IMR-90 (cell line): ENCODE data around the gene ANGEL1. TPM values are rescaled to one million over a fixed set of nuclear protein-coding genes. Genes with fewer than 3 reads are reported as not detected.

Experiments used
- ATAC-seq: fragments of 200-7000 bp; cut with Tn5 transposase; 2 replicates; pipeline ENCODE4 v1.9.1; 2020; ENCODE audit warnings: low read depth, mild to moderate bottlenecking, moderate library complexity
- BruUV-seq: library from RNA; stranded (reverse); fragments of 400-500 nt; replicated peaks from 2 replicates; lab custom pipeline; 2021; lab: Mats Ljungman, UMichigan
- CTCF ChIA-PET: fragments of 300-600 bp; formaldehyde crosslinking; extraction: SDS; loops from one replicate; lab custom pipeline; 2021; ENCODE audit warnings: antibody characterized with exemption; lab: Yijun Ruan, JAX
- POLR2A ChIA-PET: fragments of 300-600 bp; sonication (Branson Sonifier 250); formaldehyde crosslinking; loops from one replicate; lab custom pipeline; 2022; ENCODE audit warnings: antibody characterized with exemption; ENCODE audit not compliant: unreplicated experiment; lab: Charles Lee
- DNase-seq: peaks from one replicate; pipeline ENCODE4 v3.0.0; 2013
- H2AFZ ChIP-seq: replicated peaks from 2 replicates; pipeline ENCODE3; 2013; ENCODE audit warnings: low read length, mild to moderate bottlenecking; ENCODE audit not compliant: poor library complexity
- H2AK5ac ChIP-seq: 2 replicates; pipeline ENCODE4 v1.6.1; 2013; ENCODE audit warnings: low read depth, low read length, inconsistent platforms
- H2AK9ac ChIP-seq: replicated peaks from 2 replicates; pipeline ENCODE3; 2013; ENCODE audit warnings: mild to moderate bottlenecking, low read depth, low read length, moderate library complexity; ENCODE audit not compliant: poor library complexity
- H2BK120ac ChIP-seq: 2 replicates; pipeline ENCODE4 v1.6.1; 2013; ENCODE audit warnings: low read depth, low read length, inconsistent platforms
- H2BK15ac ChIP-seq: 3 replicates; pipeline ENCODE4 v1.6.1; 2013; ENCODE audit warnings: low read depth, low read length, inconsistent platforms
- H2BK20ac ChIP-seq: 2 replicates; pipeline ENCODE4 v1.6.1; 2013; ENCODE audit warnings: low read depth, mild to moderate bottlenecking, inconsistent platforms, low read length, moderate library complexity
- H2BK5ac ChIP-seq: 2 replicates; pipeline ENCODE4 v1.6.1; 2013; ENCODE audit warnings: mild to moderate bottlenecking, low read depth, low read length, inconsistent platforms; ENCODE audit not compliant: poor library complexity, severe bottlenecking
- H3K14ac ChIP-seq: replicated peaks from 2 replicates; pipeline ENCODE4 v1.6.1; 2013; ENCODE audit warnings: low read depth, low read length, inconsistent platforms
- H3K18ac ChIP-seq: 2 replicates; pipeline ENCODE4 v1.6.1; 2013; ENCODE audit warnings: low read depth, low read length, control low read depth
- H3K23ac ChIP-seq: 2 replicates; pipeline ENCODE4 v1.6.1; 2013; ENCODE audit warnings: low read depth, low read length, inconsistent platforms
- H3K27ac ChIP-seq: 2 replicates; pipeline ENCODE4 v1.5.1; 2013; ENCODE audit warnings: mild to moderate bottlenecking, control low read depth, low read length; ENCODE audit not compliant: insufficient read depth
- H3K27me3 ChIP-seq: 2 replicates; pipeline ENCODE4 v1.6.1; 2013; ENCODE audit warnings: low read length; ENCODE audit not compliant: control insufficient read depth, insufficient read depth
- H3K36me3 ChIP-seq: 2 replicates; pipeline ENCODE4 v1.6.1; 2013; ENCODE audit warnings: low read length, mixed read lengths; ENCODE audit not compliant: control insufficient read depth, insufficient read depth
- H3K4ac ChIP-seq: 2 replicates; pipeline ENCODE4 v1.6.1; 2013; ENCODE audit warnings: low read depth, low read length, inconsistent platforms
- H3K4me1 ChIP-seq: 2 replicates; pipeline ENCODE4 v1.6.1; 2013; ENCODE audit warnings: low read length, mixed read lengths; ENCODE audit not compliant: control insufficient read depth, insufficient read depth
- H3K4me2 ChIP-seq: 2 replicates; pipeline ENCODE4 v1.6.1; 2013; ENCODE audit warnings: low read depth, mild to moderate bottlenecking, control low read depth, low read length, moderate library complexity
- H3K4me3 ChIP-seq: 2 replicates; pipeline ENCODE4 v1.5.1; 2013; ENCODE audit warnings: low read depth, mild to moderate bottlenecking, control low read depth, low read length, moderate library complexity; ENCODE audit not compliant: insufficient read depth
- H3K56ac ChIP-seq: 2 replicates; pipeline ENCODE4 v1.6.1; 2013; ENCODE audit warnings: low read length, inconsistent platforms; ENCODE audit not compliant: insufficient read depth; ENCODE audit errors: extremely low read depth
- H3K79me1 ChIP-seq, 2 experiments: 2 replicates each; pipeline ENCODE4 v1.6.1; 2013; ENCODE audit warnings: low read length in 2 of 2, inconsistent platforms in 1 of 2, low read depth in 1 of 2
- H3K9ac ChIP-seq: 2 replicates; pipeline ENCODE4 v1.6.1; 2013; ENCODE audit warnings: low read depth, low read length, control low read depth
- H3K9me1 ChIP-seq: 2 replicates; pipeline ENCODE4 v1.6.1; 2013; ENCODE audit warnings: low read length, inconsistent platforms; ENCODE audit not compliant: insufficient read depth
- H3K9me3 ChIP-seq: 2 replicates; pipeline ENCODE4 v1.6.1; 2013; ENCODE audit warnings: low read length; ENCODE audit not compliant: control insufficient read depth, insufficient read depth
- H4K20me1 ChIP-seq: 2 replicates; pipeline ENCODE4 v1.6.1; 2013; ENCODE audit warnings: low read length, inconsistent platforms; ENCODE audit not compliant: insufficient read depth
- H4K5ac ChIP-seq: 2 replicates; pipeline ENCODE4 v1.6.1; 2013; ENCODE audit warnings: mild to moderate bottlenecking, low read depth, low read length, control low read depth
- H4K8ac ChIP-seq, 2 experiments: 2 replicates each; pipeline ENCODE4 v1.6.1; 2013; ENCODE audit warnings: low read depth in 2 of 2, low read length in 2 of 2, control low read depth in 1 of 2, inconsistent platforms in 1 of 2
- H4K91ac ChIP-seq: 2 replicates; pipeline ENCODE4 v1.6.1; 2013; ENCODE audit warnings: low read depth, low read length, inconsistent platforms; ENCODE audit not compliant: insufficient read depth
- CEBPB ChIP-seq: IDR thresholded peaks from 2 replicates; pipeline ENCODE4 v1.6.1; 2012; ENCODE audit warnings: low read depth, low read length, improper control_type of control experiment
- CHD1 ChIP-seq: IDR thresholded peaks from 2 replicates; pipeline ENCODE4 v1.6.1; 2012; ENCODE audit warnings: low read depth, low read length, improper control_type of control experiment
- NFE2L2 ChIP-seq: fragments of 150-350 bp; IDR thresholded peaks from 2 replicates; pipeline ENCODE4 v1.6.1; 2016; ENCODE audit warnings: low read depth, mild to moderate bottlenecking, low read length
- RAD21 ChIP-seq: IDR thresholded peaks from 2 replicates; pipeline ENCODE4 v1.6.1; 2012; ENCODE audit warnings: low read length, improper control_type of control experiment
- RCOR1 ChIP-seq: IDR thresholded peaks from 2 replicates; pipeline ENCODE4 v1.6.1; 2012; ENCODE audit warnings: mild to moderate bottlenecking, low read length, improper control_type of control experiment; ENCODE audit not compliant: insufficient replicate concordance
- SMC3 ChIP-seq: fragments of 150-350 bp; IDR thresholded peaks from 2 replicates; pipeline ENCODE4 v1.6.1; 2016; ENCODE audit warnings: low read depth, mild to moderate bottlenecking, antibody characterized with exemption, low read length, moderate library complexity
- WGBS, 2 experiments: methylation state at CpG; one replicate each; pipeline versions ENCODE4 v1.1.5 to v1.1.7; 2013; ENCODE audit warnings: missing lambda C conversion rate in 2 of 2; ENCODE audit not compliant: insufficient read length in 1 of 2; ENCODE audit errors: extremely low coverage in 2 of 2; 5-methylcytosine and 5-hydroxymethylcytosine counted together
- dilution Hi-C: fragments of 300-500 bp; cut with HindIII; formaldehyde crosslinking; loops from one replicate; pipeline ENCODE4 v1.14.3; 2018; ENCODE audit warnings: low sequenced_read_pairs; ENCODE audit not compliant: unreplicated experiment
- in situ Hi-C: fragments of 300-500 bp; cut with MboI; formaldehyde crosslinking; loops from 3 replicates; pipeline ENCODE4 v1.14.3; 2019; ENCODE audit warnings: low sequenced_read_pairs, inconsistent platforms, mixed read lengths
- intact Hi-C: fragments of 100-400 bp; cut with micrococcal nuclease; formaldehyde crosslinking; loops from 2 replicates; pipeline ENCODE4 v1.10.0; 2022
- polyA plus RNA-seq, 3 experiments: library from polyadenylated mRNA; depleted of rRNA; stranded (reverse); fragments of >200 nt; gene quantifications; 2 replicates each; pipeline ENCODE4 v1.2.3, GENCODE V29; 2012; ENCODE audit warnings: low replicate concordance in 1 of 3
- total RNA-seq: library from RNA; depleted of rRNA; stranded (reverse); fragments of >200 nt; gene quantifications from 2 replicates; pipeline ENCODE4 v1.2.3, GENCODE V29; 2012
- TF ChIP-seq, protein P1 (sequence below): fragments of 150-350 bp; IDR thresholded peaks from 2 replicates; pipeline ENCODE4 v1.6.1; 2016; ENCODE audit warnings: low read depth, mild to moderate bottlenecking, low read length, moderate library complexity, borderline replicate concordance

ANGEL1 gene
- total and polyA plus RNA-seq, 2 of the 4 experiments (the other 2 are of a cell fraction), result 4.1 to 10.0 TPM

DNA sequence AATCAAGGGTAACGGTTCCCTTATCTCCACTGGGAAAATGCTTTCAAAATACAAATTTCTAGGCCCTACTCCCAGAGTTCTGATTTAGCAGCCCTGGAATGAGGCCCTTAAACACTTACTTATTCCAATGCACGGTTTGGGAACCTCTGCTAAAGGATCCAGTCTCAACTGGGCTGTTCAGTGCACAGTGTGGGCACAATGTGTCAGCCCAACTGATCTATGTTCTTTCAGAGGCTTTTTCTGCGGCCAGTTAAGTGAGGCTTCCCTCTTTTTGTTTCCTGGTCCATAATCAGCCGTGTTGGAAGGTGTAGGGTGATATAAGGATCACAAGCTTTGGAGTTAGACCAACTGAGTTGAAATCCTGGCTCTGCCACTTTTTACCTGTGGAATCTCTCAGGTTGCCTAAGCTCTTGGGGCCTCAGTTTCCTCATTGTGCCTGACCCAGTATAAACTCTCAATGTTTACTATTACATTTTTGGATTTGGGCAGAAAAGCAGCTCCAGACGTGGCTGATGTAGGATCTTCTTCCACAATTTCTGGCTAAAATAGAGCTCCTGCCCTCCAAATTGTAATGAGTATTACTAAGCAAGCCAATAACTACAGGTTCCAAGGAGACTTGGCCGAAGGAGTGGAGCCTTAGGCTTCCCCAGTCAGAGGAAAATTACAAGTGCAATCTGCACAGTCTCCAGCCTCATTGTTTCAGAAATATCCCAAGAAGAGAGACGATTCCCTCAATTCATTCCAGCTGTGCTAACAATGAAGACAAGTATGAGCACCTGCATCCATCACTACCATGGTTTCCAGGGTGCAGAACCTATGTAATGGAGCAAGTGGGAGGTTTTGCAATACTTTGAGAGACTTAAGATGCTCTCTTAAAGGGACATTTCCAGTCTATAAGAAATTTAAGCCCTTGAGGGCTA lies 2.3 kb upstream of the ANGEL1 start:
- Histone ChIP-seq H3K79me1 (0 out of 4 replicates have a peak, but pooled peaks cover 0 to 8% of the 10 kb centered on the region in 2 experiments), H3K14ac (no peak overlapping the region), H3K9ac (no peak overlapping the region), H4K8ac (no peak overlapping the region), H3K4me1 (no peaks in the 10 kb centered on the region), H3K9me3 (no peaks in the 10 kb centered on the region), H2BK5ac (no peak overlapping the region), H3K4me2 (no peak overlapping the region), H3K23ac (no peak overlapping the region), H2BK20ac (no peak overlapping the region), H2AK5ac (no peak overlapping the region), H3K27me3 (peaks cover 17% of the 10 kb centered on the region), H4K5ac (no peak overlapping the region), H3K4ac (no peak overlapping the region), H2AK9ac (no peak overlapping the region), H4K91ac (no peak overlapping the region), H3K56ac (no peak overlapping the region), H3K18ac (no peak overlapping the region), H2AFZ (no peak overlapping the region), H2BK15ac (no peak overlapping the region), H3K9me1 (peaks cover 3% of the 10 kb centered on the region; the same call in 1 of the 2 replicates), H3K27ac (no peak overlapping the region), H4K20me1 (no peaks in the 10 kb centered on the region), H3K4me3 (no peak overlapping the region), H2BK120ac (no peak overlapping the region), H3K36me3 (no peaks in the 10 kb centered on the region)
- no peak for DNase-seq
- POLR2A ChIA-PET, result no interaction called here
- in situ Hi-C loops, result no loop called here
- intact Hi-C loops, result no loop called here
- 37% methylated on average over 2 of the region's 7 CpGs; no CpG with 5 or more reads in 1 of the 2 experiments for WGBS, 2 experiments
- no peak for ATAC-seq
- CTCF ChIA-PET, result no interaction called here
- dilution Hi-C loops, result no loop called here
- BruUV-seq, result no TSS peak
- TF ChIP-seq RCOR1 (no peak), CHD1 (no peak), CEBPB (no peak), RAD21 (no peak), NFE2L2 (no peak), SMC3 (no peak)
- TF ChIP-seq, protein P1, sequence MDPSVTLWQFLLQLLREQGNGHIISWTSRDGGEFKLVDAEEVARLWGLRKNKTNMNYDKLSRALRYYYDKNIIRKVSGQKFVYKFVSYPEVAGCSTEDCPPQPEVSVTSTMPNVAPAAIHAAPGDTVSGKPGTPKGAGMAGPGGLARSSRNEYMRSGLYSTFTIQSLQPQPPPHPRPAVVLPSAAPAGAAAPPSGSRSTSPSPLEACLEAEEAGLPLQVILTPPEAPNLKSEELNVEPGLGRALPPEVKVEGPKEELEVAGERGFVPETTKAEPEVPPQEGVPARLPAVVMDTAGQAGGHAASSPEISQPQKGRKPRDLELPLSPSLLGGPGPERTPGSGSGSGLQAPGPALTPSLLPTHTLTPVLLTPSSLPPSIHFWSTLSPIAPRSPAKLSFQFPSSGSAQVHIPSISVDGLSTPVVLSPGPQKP, result no peak
